ENCODE data around the gene D2HGDH.
"Not testable (repeated sequence)": the region's sequence is repeated elsewhere in the genome, so short reads cannot be mapped to it uniquely, and the experiment has no call there.

GRCh38 chr2:241759893-241760292 is 25.5 kb downstream of the D2HGDH start:
- not testable (repeated sequence) for TF ChIP-seq CTCF, POLR2AphosphoS5, POLR2A (IDR thresholded peaks at IDR 0.05)

All from prostate gland (tissue), 2 donors.